GM19452 (cell line): ENCODE data around the gene EXOC4.

Experiments used
- ATAC-seq: cut with Tn5 transposase; IDR thresholded peaks from one replicate; pipeline ENCODE4 v1.9.1; 2021; ENCODE audit not compliant: unreplicated experiment

Gene EXOC4

DNA sequence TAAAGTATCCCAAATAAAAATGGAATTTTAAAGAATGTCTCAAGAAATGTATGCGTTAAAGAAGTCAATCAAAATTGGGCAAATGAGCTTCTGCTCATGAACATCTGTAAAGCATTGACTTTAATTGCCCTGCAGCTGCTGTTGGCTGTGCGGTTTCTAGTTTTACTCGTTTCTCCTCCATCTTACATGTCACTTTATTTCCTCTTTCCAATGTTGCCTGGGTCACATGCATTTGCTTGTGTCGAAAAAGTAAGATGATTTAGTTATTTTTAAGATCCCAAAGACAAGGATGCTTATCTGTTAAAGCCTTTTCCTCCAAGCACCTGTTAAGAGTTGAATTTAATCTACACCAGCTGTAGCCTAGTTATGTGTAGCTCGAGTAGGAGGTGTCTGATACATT, 310.4 kb downstream of the EXOC4 start:
- no peak for ATAC-seq

DNA sequence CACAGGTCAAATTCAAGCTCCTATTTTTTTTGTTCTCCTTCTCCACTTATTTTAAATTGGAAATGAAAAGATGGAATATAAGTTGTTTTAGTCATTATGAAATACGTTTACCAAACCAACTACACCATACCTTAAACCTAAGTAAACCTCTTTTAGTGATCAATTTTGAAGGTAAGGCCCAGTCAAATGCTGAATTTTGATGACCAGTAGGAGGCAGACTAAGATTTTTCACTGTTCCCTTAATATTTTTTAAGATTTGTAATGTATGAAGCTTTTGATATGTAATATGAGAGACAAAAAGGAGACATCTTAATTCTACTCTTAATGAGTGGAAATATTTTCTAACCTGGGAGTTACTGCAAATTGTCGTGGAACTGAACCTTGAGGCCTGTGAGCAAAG, 311.6 kb downstream of the EXOC4 start:
- ATAC-seq, result no peak

DNA sequence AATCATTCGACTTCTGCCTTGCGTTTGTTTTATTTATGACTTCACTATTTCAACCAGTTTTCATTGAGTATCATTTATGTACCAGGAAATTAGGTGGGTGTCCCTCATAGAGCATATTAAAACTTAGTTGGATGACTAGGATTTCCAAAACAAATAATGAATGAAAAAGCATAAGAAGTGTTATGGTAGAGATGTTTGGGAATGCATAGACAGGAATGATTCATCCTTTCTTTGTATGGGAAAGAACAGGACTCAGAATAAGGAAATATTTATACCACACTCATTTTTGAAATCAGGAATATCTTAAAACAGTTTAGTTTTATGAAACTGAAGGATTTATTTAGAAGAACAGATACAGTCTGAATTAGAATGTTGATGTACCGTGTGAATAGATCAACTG, 315.7 kb downstream of the EXOC4 start:
- no peak for ATAC-seq

DNA sequence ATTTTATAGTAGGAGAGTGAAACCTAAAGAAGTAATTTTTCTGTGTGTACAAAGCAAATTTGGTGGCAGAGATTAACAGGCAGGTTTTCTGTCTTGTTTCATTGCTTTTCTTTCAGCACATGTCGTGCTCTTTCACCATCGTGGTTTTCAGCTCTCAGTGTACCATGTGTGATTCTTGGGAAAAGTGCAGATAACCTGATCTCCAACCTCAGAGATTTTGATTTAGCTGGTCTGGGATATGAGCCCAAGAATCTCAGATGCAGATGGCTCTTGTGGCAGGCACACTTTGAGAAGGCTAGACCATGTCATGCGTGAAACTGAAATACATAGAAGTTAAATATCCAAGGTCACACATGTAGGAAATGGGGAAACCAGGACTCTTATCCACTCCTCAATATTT, 317.4 kb downstream of the EXOC4 start:
- ATAC-seq, result no peak

DNA sequence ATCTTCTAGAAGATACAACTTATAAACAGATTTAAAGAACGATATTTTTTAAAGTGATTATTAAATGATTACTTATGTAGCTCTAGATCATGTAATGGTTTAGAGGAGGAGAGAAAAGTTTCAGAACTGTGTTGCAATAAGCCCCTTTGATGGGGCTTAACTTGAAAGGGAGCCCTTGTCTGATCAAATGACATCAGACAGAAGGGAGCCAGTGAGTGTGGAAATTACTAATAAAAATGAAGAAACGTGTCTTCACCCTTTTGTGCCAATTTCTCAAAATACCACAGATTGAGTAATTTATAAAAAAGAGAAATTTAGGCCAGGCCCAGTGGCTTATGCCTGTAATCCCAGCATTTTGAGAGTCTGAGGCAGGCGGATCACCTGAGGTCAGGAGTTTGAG, 318.2 kb downstream of the EXOC4 start:
- no peak for ATAC-seq

DNA sequence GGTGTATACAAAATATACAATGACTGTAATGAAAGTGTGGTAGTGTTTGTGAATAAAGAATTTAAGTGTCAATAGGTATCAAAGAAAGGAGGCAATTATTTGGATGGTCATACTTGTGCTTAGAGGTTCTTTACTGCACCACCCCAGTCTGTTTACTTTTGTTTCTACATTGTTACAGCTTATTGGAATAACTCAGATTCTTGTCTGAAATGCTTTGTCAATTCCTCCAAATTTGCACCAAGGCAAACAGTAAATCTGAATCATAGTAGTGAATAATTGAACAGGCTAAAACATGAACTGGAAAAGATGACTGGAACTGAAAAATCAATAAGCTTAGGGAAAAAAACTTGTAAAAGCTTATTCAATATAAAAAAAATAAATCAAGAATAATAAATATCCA, 319.2 kb downstream of the EXOC4 start:
- ATAC-seq, result no peak

DNA sequence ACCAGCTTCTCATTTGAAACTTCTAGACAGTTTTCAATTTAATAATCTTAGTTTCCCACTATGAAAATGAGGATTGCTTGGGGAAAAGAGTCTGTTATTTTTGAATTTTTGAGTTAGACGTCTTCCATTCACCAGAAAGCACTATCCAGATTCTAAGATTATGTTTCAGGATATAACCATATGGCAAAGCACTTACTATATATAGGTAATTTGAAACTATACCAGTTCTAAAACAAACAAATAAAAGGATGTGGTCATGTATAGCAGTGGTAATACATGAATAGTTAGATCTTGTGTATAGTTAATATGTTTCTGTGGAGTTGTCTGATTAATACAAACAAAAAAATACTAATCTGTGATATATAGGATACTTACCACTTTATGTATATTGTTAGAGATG, 320.0 kb downstream of the EXOC4 start:
- no peak for ATAC-seq

DNA sequence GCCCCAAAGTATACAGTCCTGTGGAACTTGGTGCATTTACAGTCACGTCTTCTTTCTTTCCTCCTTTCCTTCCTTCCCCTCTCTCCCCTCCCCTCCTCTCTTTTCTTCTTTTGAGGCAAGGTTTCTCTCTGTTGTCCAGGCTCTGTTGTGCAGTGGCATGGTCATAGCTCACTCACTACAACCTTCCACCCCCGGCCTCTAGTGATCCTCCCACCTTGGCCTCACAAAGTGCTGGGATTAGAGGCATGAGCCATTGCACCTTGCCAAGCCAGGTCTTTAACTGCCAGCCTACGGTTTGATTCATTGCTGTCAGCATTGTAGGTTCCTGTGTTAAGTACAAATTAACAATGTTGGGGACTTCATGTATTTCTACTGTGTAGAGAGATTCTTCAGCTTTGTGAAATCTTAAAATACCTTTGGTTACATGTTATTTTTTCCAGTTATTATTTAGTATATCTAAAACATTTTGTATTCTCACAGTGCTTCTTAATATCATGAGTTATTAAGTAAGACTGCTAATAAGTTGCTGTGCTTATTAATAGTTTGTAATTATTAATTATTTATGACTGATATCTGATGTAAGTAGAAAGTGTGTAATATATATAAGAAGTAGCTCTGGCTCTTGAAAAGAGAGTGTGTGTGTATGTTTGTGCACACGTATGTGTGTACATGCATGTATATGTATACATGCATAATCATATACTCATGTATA, 320.8 kb downstream of the EXOC4 start:
- no peak for ATAC-seq

DNA sequence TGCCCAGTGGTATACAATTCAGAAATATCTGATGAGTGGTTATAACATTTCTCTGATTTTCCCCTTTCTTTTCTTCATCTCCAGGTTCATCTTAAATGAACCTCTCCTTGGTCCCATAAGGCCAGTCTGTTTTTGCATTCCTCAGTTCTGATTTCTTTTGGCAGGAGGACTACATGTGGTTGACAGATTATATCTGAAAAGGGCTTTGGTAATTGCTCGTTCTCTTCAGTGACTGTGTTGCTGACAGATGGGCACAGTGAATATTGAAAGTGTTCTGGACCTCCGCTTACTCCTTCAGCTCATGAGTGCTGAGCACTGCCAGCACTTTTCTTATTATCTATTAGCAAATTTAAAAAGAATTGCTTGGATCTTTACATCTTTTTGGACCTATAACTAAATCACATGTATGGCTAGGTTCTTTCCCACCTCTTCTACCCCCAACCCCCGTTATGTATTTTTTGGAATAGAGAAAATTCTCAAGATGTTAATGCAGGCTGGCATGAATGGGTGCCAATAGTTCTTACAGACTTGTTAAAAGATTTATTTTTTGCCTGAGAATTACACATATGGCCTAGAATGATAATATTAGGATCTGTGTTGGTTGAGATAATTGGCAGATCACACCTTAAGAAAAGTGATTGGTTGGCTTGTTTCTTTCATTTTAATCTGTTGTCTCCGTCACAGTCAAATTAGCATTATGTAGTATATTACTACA, 323.0 kb downstream of the EXOC4 start:
- ATAC-seq, result no peak

DNA sequence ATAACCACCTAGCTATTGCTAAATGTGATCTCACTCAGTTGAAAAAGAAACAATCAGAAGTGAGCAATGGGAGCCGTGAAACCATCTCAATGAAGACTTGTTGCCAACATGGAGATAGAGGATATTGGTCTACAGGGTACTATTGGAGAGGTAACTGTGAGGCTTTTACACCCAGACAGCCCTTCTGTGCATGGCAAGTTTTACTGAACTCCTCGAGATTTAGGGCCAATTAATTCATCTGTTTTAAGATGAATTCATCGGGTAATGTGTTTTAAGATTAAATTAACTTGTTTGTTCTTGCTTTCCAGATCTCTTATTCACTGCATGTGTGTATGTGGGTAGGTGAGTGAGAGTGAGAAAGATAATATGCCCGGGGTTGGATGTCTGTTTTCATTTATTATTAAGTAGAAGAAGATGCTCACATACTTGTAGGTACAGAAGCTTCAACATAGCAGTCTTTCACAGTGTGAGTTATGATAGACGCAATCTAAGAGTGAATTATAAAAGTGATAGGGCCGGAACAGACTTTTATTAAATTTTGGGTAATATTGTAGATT, 323.8 kb downstream of the EXOC4 start:
- ATAC-seq, result no peak

DNA sequence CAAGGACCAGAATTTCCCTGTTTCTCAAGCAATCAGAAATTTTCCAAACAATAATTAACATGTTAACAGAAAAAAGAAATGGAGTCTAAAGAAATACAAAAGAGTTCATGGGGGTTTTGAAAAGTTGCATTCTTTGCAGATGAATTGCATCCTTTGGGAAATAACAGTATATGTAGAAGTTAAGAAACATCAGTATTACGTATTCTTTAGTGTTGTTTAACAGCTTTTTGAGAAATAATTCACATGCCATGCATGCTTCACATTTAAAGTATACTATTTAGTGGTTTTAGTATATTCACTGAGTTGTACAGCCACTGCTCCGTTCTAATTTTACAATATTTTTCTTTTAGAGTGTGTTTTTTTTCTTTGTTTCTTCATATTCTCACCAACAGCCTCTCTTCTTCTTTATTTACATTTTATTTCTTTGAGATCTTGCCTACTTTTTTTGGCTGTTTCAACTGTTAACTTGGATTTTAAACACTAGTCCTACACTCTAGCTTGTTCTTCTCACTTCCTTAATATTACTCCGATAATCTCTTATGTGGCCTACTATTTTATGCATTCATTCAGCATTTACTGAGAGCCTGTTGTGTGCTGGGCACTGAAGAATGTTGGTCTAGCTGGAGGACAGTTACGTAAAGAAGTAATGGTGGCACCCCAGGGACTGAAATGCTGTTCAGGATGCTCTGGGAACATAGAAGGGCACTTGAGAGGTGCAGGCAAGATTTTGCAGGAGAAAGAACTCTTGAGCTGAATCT, 330.1 kb downstream of the EXOC4 start:
- no peak for ATAC-seq

DNA sequence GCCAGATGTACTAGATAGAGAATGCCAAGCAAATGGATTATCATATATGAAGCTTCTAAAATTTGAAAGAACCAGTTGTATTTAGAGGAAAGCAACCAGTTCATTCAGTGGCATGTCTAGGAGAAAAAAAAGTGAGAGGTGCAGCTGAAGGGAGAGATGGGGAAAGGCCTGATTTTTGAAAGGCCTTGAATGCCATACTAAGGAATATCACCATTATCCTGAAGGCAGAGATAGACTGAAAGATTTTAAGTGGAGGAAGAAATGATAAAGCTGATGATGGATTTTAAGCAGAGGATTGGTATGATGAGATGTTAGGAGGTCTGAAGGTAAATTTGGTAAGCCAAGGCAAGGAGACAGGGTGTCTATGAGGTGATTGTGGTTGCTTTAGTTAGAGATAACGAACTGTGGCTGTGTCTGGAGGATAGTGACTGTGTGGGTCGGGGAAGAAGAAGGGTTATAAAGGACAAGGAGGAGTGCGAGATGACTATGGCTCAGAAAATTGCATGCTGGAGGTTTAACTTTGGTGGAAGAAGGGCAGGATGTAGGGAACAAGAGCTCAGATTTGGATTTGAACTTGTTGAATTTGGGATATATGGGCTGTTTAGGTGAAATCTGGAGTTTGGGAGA, 330.8 kb downstream of the EXOC4 start:
- ATAC-seq, result no peak

DNA sequence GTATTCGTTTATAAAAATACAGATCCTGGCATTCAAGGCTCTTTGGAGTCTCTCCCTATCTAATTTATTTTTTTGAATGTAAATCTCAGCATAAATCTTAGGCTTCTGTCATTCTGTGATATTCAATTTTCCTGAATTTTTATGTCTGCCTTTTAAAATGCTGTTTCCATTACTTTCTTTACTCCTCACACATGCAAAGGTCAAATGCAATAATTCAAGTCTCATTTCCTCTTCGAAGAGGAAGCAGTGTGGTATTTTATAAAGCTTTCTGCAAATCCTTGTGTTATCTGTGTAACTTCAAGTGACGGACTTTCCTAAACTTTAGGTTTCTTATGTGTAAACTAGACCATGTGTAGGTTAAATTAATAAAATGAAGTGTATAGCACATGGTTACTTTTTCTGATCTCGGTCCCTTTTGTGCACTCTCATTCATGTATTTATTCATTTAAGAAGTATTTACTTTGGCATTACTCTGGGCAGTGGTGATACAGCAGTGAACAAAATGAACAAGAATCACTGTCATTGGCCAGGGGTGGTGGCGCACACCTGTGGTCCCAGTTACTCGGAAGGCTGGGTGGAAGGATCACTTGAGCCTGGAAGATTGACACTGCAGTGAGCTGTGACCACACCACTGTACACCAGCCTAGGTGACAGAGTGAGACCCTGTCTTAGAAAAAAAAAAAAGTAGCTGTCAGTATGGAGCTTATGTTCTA, 332.2 kb downstream of the EXOC4 start:
- ATAC-seq, result no peak

DNA sequence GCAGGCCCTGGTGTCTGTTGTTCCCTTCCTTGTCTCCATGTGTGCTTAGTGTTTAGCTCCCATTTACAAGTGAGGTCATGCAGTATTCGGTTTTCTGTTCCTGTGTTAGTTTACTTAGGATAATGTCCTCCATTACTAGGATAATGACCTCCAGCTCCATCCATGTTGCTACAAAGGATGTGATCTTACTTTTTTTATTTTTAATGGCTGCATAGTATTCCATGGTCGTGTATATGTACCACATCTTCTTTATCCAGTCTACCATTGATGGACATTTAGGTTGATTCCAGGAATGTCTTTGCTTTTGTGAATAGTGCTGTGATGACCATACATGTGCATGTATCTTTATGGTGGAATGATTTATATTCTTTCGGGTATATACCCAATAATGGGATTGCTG, 333.4 kb downstream of the EXOC4 start:
- no peak for ATAC-seq

DNA sequence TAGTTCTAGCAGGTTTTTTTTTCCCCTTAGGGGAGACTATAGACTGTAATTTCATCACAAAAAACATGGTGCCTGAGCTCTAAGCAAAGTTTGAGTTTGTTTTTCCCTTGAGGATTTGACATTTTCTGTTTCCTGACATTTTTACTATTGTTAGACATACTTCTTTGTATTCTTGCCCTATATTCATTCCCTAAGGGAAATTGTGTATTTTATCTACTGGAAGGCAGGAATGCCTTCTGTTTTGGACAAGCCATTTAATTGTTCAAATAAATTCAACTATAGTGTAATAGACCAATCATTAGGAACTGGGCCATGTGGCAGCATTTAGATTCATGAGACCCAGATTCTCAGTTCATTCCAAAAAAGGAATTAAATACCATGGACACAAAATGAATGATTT, 335.0 kb downstream of the EXOC4 start:
- ATAC-seq, result no peak

DNA sequence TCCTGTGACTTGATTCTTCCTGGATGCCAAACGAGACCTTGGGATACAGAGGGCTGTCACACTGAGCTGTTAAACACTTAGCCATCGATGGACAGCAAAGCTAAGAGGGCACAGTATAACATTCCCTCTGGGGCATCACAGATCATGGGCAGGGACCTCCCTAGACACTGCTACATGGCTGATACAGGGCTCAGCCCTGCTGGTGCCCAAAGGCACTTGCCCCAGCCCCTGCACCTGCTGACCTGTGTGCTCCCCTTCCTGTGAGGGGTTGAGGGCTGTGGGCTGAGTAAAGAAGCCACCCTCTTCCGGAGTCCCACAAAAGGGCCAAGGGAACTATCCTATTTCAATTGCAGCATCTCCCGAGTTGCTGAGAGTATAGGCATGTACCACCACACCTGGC, 337.9 kb downstream of the EXOC4 start:
- ATAC-seq, result no peak

DNA sequence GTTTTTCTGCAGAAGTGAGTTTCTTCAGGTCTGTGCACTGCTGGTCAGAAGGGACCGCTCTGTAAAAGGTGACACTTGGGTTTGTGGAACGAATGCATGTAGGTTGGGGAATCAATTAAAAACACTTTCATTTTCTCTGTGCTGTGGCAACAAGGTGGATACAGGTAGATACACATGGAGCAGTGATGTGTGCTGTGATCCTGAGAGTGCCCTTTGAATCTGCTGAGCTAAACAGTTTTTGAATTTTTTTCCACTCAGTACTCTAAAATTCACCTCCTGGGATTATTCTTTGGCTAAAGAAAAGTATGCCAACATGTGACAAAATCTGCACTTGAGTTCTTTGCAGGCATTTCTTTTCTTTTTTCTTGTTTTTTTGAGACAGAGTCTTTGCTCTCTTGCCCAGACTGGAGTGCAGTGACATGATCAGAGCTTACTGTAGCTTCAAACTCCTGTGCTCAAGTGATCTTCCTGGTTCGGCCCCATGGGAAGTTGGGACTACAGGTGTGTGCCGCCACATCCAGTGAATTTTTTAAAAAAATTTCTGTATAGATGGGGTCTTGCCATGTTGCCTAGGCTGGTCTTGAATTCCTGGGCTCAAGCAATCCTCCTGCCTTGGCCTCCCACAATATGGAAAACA, 338.9 kb downstream of the EXOC4 start:
- no peak for ATAC-seq

DNA sequence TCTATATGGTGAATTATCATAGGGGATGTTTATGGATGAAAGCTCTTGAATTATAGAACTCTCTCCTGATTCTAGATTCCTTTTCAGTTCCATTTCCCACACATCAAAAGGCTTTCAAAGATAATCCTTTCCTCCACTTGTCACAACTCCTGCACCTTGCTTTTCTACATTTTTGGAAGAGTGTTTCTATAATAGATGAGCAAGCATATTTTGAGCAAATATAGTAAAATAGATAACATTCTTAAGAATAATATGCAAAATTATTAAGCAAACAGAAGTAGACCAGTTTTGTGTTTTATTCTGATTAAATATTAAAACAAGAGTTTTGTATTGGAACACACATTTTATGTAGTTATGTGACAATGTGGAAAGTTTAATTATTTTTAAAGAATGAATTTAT, 340.7 kb downstream of the EXOC4 start:
- ATAC-seq, result no peak

DNA sequence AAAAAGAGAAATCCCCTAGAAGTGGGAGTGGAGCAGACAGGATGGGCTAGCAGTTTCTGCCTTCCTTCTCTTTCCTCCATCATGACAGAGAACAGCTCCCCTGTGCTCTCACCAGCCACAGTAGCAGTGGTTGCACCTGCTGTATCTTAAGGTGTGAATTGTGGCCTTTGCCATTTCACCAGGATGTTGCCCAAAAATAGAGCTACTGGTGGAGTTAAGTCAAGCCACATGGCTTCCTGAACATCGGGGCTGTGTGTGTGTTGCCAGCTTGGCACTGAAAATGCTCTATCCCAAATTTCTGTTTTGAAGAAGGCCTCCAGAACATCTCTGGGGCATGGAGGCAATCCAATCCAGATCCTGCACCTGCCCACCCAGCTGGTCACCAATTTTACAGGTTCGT, 348.7 kb downstream of the EXOC4 start:
- no peak for ATAC-seq

DNA sequence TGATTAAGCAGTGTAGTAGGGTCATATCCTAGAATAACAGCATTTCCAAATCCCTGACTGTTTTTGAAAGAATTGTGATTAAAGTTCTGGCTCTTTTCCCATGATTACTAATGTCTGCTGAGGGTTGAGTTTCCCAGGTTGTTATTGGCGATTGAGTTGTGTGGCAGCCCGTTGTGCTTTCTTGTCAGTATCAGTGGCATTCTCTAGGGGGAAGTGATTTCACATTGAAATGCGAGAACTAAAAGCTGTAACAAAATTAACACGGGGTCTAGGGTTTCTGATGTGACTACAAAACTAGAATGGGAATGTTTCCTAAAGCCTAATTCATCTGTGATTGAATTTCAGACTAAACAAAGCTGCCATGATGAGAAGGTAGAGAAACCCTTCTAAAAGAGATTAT, 349.4 kb downstream of the EXOC4 start:
- ATAC-seq, result no peak
